GM12875 (cell line): ENCODE results near the gene UBE2J2.

ENCODE experiments used
- H3K4me3 ChIP-seq: one replicate; pipeline ENCODE4 v1.5.1; 2011; ENCODE audit warnings: low read depth, low read length, control low read depth
- TF ChIP-seq, protein P1 (sequence below): IDR thresholded peaks from 2 replicates; pipeline ENCODE4 v1.5.1; 2011; ENCODE audit warnings: low read depth, mild to moderate bottlenecking, control low read depth, inconsistent platforms, low read length, moderate library complexity, borderline replicate concordance; ENCODE audit not compliant: insufficient read depth

UBE2J2 gene

GRCh38 chr1:1287288-1288110 lies 13.8 kb upstream of the UBE2J2 start:
- H3K4me3 ChIP-seq = no peak overlapping the region
- TF ChIP-seq, protein P1, sequence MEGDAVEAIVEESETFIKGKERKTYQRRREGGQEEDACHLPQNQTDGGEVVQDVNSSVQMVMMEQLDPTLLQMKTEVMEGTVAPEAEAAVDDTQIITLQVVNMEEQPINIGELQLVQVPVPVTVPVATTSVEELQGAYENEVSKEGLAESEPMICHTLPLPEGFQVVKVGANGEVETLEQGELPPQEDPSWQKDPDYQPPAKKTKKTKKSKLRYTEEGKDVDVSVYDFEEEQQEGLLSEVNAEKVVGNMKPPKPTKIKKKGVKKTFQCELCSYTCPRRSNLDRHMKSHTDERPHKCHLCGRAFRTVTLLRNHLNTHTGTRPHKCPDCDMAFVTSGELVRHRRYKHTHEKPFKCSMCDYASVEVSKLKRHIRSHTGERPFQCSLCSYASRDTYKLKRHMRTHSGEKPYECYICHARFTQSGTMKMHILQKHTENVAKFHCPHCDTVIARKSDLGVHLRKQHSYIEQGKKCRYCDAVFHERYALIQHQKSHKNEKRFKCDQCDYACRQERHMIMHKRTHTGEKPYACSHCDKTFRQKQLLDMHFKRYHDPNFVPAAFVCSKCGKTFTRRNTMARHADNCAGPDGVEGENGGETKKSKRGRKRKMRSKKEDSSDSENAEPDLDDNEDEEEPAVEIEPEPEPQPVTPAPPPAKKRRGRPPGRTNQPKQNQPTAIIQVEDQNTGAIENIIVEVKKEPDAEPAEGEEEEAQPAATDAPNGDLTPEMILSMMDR = no peak

DNA sequence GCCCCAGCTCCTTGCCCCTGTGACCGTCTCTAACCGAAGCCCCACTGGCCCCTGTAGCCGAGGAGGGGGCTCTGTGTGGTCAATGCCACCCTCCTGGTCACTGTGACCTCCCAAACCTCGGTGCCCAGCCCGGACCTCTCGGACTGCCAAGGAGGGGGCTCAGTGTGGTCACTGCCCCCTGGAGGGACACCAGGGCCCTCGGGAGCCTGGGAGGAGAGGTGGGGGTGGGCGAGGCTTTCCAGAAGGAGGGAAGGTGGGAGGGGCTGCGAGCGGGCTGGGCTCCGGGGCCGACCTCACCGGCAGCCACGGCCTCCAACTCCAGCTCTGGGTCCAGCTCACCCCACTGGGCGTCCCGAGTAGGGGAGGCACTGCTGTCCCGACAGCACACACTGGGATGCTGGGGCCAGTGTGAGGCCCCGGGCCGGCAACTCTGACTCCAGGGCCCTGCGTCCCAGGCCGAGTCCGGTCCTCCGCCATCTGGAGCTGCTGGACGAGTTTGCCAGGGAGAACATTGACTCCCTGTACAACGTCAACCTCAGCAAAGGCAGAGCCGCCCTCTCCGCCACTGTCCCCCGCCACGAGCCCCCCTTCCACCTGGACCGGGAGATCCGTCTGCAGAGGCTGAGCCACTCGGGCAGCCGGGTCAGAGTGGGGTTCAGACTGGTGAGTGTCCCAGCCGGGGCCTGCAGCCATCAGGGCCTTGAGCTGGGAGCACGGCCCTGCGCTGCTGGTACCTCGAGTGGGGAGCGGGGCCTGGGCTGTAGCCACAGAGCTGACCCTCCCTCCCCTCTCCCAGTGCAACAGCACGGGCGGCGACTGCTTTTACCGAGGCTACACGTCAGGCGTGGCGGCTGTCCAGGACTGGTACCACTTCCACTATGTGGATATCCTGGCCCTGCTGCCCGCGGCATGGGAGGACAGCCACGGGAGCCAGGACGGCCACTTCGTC lies 12.9 kb upstream of the UBE2J2 start:
- H3K4me3 ChIP-seq = no peak overlapping the region
- TF ChIP-seq, protein P1 = no peak

DNA sequence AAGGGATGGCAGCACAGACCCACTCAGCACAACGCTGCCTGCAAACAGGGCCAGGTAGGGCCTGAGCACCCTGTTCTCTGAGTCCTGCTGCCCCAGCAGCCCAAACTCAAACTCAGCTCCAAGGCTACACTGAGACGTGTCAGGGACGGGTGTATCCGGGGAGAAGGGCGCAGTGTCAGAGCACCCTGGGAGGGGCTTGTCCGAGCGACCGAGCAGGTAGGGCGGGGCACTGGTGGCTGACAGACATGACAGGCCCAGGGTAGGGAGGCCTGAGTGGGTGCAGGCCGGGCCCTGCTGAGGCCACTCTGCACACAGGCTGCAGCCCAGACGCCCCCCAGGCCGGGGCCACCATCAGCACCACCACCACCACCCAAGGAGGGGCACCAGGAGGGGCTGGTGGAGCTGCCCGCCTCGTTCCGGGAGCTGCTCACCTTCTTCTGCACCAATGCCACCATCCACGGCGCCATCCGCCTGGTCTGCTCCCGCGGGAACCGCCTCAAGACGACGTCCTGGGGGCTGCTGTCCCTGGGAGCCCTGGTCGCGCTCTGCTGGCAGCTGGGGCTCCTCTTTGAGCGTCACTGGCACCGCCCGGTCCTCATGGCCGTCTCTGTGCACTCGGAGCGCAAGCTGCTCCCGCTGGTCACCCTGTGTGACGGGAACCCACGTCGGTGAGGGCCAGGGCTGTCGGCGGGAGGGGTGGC lies 12.1 kb upstream of the UBE2J2 start:
- TF ChIP-seq, protein P1 = no peak
- H3K4me3 ChIP-seq = no peak overlapping the region

- TF ChIP-seq, protein P1 = no peak
- H3K4me3 ChIP-seq = no peak overlapping the region
Observed at GRCh38 chr1:1285102-1285571, 11.5 kb upstream of the UBE2J2 start.

DNA sequence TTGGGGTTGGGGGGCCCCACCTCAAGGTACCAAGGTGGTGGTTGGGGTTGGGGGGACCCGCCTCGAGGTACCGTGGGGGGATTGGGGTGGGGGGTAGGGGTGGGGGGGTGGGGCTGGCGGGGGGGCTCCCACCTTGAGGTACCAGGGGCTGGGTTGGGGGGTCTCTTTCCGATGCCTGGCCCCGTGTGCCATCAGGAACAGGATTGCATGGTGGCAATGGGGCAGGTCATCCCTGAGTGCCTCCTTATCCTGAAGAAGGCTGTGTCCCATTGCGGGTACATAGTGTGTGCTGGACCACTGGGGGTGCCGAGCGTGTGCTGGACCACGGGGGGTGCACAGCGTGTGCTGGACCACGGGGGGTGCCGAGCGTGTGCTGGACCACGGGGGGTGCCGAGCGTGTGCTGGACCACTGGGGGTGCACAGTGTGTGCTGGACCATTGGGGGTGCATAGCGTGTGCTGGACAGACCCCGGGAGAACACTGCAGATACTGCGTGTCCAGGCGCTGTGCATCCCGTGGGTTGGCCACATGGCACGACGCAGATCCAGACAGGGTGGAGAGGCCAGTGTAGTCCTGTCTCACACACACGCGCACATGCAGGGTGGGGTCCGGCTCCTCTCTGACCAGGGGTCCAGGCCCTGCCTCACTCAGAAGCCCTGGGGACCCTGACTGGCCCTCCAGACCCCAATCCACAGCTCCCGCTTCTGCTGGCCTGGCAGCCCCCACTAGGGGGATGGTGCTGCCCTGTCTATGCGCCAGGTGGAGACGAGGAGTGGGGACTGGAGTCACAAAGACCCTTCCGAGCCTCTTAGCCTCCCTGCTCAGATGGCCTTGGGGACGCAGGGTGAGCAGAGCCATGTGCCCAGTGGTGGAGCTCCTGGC lies 10.8 kb upstream of the UBE2J2 start:
- TF ChIP-seq, protein P1 = no peak
- H3K4me3 ChIP-seq = no peak overlapping the region

DNA sequence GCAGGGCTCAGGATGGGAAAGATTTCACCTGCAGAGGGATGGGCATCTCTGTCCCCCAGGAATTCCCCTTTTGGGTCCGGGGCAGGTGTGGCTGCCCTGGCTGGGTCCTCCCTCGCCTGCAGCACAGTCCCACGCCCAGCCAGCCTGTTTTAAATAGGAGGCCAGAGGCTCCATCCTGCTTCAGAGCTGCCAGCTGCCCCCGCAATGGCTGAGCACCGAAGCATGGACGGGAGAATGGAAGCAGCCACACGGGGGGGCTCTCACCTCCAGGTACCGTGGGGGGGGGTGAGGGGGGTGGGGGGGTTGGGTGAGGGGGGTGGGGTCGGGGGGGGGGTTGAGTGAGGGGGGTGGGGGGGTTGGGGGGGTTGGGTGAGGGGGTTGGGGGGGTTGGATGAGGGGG lies 10.2 kb upstream of the UBE2J2 start:
- H3K4me3 ChIP-seq = no peak overlapping the region
- TF ChIP-seq, protein P1 = 0 out of 2 replicates have a peak, but pooled peaks have one; percentile 10
